ENCODE data around the gene C1QTNF6.
"Not testable (repeated sequence)": the region's sequence is repeated elsewhere in the genome, so short reads cannot be mapped to it uniquely, and the experiment has no call there.

The C1QTNF6 gene

DNA sequence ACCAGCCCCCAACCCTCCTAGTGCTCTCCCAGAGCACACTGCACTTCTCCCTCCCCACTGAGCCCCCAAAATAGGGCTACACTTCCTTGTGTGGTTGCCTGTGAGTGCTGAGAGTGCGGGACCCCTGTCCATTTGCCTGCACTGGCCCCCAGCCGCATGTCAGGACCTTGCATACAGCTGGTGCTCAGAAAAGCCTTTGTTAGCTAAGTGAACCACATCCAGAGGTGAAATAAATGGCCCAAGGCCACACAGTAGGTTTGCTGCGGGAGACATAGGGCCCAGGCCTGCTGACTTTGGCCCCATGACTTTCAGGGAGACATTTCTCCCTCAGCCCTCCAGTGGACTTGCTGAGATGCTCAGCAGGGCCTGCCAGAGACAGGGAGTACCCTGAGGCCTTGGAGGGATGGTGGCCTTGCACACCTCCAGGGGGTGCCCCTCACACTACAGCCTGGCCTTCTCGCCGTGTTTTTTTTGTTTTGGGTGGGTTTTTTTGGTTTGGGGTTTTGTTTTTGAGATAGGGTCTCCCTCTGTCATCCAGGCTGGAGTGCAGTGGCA, 14.0 kb upstream of the C1QTNF6 start:
- in situ Hi-C loops (cut with MboI; ENCODE audit: low sequenced_read_pairs, unreplicated experiment): no loop called here
- TF ChIP-seq, protein P1, sequence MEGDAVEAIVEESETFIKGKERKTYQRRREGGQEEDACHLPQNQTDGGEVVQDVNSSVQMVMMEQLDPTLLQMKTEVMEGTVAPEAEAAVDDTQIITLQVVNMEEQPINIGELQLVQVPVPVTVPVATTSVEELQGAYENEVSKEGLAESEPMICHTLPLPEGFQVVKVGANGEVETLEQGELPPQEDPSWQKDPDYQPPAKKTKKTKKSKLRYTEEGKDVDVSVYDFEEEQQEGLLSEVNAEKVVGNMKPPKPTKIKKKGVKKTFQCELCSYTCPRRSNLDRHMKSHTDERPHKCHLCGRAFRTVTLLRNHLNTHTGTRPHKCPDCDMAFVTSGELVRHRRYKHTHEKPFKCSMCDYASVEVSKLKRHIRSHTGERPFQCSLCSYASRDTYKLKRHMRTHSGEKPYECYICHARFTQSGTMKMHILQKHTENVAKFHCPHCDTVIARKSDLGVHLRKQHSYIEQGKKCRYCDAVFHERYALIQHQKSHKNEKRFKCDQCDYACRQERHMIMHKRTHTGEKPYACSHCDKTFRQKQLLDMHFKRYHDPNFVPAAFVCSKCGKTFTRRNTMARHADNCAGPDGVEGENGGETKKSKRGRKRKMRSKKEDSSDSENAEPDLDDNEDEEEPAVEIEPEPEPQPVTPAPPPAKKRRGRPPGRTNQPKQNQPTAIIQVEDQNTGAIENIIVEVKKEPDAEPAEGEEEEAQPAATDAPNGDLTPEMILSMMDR (IDR thresholded peaks at IDR 0.05; ENCODE audit: borderline replicate concordance, control extremely low read depth, extremely low read depth, insufficient read depth, missing control alignments): no peak
- DNase-seq (ENCODE audit: low spot score): no peak

DNA sequence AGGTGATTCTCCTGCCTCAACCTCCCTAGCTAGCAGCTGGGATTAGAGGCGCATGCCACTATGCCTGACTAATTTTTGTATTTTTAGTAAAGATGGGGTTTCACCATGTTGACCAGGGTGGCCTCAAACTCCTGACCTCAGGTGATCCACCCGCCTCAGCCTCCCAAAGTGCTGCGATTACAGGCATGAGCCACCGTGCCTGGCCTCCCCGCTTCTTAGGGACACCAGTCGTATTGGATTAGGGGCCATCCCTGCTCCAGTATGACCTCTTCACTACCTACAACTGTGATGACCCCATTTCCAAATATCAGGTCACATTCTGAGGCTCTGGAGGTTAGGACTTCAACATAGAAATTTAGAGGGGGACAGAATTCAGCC, 13.4 kb upstream of the C1QTNF6 start:
- in situ Hi-C loops (cut with MboI; ENCODE audit: low sequenced_read_pairs, unreplicated experiment); DNase-seq (ENCODE audit: low spot score): not testable (repeated sequence)

DNA sequence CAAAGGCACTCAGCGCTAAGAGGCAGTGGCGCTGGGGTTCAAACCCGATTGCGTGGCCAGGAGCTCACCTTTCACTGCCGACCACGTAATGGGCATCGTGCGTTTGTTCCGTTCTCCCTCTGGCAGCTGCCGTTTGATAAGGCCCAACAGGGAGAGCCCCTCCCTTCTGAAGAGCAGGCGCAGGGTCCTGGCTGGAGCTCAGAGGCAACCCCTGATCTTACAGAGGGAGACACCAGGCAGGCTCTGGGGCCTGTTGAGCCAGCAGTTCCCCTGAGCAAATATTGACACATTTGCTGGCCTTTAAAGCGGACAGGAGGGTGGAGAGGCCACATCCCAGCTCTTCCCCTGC, 11.7 kb upstream of the C1QTNF6 start:
- TF ChIP-seq, protein P1 (IDR thresholded peaks at IDR 0.05; ENCODE audit: borderline replicate concordance, control extremely low read depth, extremely low read depth, insufficient read depth, missing control alignments): no peak
- DNase-seq (ENCODE audit: low spot score): no peak
- in situ Hi-C loops (cut with MboI; ENCODE audit: low sequenced_read_pairs, unreplicated experiment): loop anchor here (10.0 kb wide), 1 partner anchor 115 kb away; no protein-coding TSS in a partner anchor

DNA sequence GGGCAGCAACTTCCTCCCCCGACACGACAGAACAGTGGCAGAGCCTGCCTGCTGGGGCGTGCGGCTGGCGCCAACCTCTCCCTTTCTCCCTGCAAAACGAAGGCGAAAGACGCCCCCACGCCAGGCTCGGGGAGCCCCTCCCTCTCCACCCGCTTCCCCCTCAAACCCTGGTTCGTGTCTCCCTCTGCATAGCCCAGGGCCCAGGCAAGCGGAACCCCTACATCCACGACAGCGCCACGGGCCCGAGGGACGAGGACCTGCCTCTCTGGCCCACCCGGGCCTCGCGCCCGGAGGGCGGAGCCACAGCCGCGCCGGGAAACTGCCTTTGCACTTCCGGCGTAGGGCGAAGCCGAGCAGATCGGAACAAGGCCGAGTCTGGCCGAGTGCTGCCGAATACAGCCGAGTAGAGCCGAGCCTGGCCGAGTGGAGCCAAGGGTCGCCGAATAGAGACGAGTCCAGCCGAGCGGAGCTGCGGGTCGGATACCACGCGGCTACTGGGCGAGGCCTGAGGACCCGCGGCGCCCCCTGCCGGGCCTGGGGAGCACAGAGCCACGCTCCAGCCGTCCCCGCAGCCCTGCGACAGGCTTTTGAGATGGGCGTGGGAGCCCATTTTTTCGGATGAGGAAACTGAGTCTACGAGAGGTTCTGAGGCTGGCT, 11.2 kb upstream of the C1QTNF6 start:
- peak; percentile 99 for DNase-seq (ENCODE audit: low spot score)
- TF ChIP-seq, protein P1 (IDR thresholded peaks at IDR 0.05; ENCODE audit: borderline replicate concordance, control extremely low read depth, extremely low read depth, insufficient read depth, missing control alignments): peak; percentile 94
- in situ Hi-C loops (cut with MboI; ENCODE audit: low sequenced_read_pairs, unreplicated experiment): loop anchor here (10.0 kb wide), 1 partner anchor 114 kb away; no protein-coding TSS in a partner anchor

DNA sequence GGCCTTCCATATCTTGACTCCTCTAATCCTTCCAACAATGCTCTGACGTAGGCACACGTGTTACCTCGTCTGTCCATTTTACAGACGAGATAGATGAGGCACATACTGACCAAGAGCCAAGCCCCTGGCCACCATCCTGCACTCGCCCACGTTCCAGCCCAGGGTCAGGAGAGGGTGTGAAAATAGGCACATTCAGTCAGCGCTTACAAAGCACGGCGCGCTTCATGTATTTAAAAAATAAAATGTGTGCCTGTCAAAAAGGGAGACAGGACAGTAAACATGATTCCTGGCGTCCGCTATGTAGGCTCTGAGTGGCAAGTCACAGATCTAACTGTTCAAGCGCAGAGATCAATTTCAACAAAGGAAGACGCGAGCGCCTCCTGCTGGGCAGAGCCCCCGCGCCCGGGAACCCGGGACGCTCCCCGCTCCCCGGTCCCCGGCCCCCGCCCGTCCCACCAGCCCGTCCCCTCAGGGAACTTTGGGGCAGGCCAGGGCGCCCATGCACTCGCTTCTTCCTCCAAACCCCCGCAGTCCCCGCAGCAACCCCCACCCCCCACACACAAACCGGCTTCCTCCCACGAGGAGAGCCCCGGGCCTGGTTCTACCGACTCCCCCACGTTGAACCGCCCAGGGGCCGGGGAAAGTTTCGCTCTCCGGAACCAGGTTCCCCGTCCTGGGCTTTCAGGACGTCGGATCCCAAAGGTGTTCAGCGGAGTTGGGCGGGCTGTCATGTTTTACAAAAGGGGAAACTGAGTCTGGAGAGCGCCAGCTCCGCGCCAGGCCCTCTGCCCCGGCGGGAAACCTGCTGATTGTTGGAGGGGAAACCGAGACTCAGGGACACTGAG, 10.4 kb upstream of the C1QTNF6 start:
- in situ Hi-C loops (cut with MboI; ENCODE audit: low sequenced_read_pairs, unreplicated experiment): loop anchor here (10.0 kb wide), 1 partner anchor 114 kb away; no protein-coding TSS in a partner anchor
- TF ChIP-seq, protein P1 (IDR thresholded peaks at IDR 0.05; ENCODE audit: borderline replicate concordance, control extremely low read depth, extremely low read depth, insufficient read depth, missing control alignments): peak; percentile 78
- peak; percentile 90 for DNase-seq (ENCODE audit: low spot score)

DNA sequence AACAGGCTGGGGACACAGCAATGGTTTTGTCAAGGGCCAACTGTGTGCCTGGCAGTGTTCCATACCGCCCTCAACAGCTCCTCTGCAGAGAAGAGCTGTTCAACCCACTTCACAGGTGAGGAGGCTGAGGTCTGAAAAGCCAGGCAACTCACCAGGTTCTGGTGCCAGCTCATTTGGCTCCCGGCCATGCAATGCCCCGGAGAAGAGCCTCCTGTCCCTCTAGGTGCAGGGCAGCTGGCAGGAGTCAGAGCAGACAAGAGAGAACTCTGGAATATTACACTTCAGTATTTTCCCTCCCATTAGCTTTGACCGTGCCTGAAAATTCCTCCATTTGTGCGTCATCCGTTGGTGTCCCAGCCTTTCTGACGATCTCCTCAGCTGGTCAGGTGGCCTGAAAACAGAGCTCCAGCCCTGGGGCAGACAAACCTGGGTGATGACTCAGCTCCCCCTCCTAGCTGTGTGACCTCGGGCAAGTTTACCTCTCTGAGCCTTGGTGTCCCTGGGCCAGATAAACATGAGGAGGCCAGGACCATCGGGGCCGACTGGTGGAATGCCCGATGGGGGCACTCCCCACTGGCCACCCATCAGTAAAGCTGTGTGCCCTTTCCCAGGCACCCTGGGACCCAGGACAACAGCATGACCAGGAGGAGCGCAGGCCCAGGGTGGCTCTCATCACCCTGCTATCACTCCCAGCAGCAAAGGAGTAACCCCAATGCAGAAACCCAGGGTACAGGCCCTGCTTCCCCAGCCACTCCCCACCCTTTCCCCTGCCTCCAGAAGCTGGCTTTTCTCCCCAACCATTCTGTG, 9.6 kb upstream of the C1QTNF6 start:
- TF ChIP-seq, protein P1 (IDR thresholded peaks at IDR 0.05; ENCODE audit: borderline replicate concordance, control extremely low read depth, extremely low read depth, insufficient read depth, missing control alignments): no peak
- in situ Hi-C loops (cut with MboI; ENCODE audit: low sequenced_read_pairs, unreplicated experiment): loop anchor here (10.0 kb wide), 1 partner anchor 113 kb away; no protein-coding TSS in a partner anchor
- DNase-seq (ENCODE audit: low spot score): no peak
